Fibroblast of skin of abdomen (primary cell): ENCODE measurements around the gene FZD7.

Experiments
- DNase-seq: peaks from one replicate; pipeline ENCODE4 v3.0.0-alpha.2; 2013

The FZD7 gene

GRCh38 chr2:202014318-202014717 lies 19.3 kb upstream of the FZD7 start:
- no peak for DNase-seq

DNA sequence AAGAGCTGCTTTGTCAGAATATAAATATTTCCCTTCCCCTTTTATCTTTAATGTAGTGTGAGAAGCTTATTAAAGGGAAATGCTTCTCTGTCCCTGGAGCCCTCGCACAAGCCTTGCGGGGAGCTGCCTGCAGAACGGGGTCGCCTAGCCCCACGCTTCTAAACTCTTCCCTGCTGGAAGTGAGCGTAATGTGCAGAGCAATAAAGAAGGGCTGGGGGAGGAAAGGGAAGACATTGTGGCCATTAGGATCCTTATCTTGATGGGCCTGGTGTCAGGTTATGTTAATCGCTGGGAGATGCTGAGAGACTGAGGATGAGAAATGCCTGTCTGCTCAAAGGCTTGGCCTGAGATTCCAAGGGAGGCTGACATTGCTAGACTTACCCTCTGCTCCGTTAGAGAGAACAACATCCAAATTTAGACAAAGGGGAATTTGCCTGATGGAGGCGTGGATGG lies 18.9 kb upstream of the FZD7 start:
- no peak for DNase-seq

- no peak for DNase-seq
Observed at GRCh38 chr2:202015471-202015870, 18.2 kb upstream of the FZD7 start.

DNA sequence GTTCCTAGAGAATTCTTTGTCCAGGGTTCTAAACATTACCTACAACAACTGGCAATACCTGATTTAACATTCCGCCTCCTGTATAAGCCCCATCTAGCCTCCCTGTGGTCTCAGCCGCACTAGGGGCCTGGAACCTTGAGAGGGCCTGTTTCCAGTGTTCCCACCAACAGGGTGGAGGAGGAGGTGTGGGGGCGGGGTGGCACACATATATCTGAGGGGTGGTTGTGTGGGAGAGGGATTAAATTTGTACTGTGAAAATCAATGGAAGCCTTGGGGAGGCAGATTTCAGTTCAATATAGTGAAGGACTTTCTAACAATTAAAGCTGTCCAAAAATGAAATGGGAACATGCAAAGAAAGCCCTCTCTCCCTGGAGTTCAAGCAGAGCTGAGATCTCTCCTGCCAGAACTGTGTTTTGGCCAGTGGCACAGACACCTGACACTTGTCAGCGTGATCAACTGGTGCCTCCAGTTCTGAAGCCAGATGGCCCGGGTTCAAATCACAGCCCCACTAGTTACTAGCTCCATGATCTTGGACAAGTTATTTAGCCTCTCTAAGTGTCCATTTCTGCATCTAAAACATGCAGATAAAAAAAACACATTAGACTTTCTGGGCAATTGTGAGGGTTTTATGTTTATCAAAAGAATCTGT lies 17.0 kb upstream of the FZD7 start:
- DNase-seq = no peak

DNA sequence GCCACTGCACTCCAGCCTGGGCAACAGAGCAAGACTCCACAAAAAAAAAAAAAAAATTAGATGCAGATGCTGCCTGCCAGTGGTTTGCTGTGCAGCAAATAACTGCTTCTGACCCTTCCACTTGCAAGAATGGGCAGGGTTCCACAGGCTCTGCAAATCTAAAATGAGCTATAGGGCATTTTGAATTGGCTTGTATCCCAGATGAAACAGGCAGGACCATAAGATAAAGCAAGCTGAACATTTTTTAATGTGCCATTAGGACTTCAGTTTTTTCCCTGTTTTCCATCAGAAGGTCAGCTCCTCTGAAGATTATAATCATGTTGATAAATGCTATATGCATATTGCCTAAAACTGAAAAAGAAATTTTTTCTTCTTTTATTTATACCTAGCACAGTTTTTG lies 15.7 kb upstream of the FZD7 start:
- DNase-seq = no peak

GRCh38 chr2:202018950-202019349 lies 14.7 kb upstream of the FZD7 start:
- DNase-seq = no peak

DNA sequence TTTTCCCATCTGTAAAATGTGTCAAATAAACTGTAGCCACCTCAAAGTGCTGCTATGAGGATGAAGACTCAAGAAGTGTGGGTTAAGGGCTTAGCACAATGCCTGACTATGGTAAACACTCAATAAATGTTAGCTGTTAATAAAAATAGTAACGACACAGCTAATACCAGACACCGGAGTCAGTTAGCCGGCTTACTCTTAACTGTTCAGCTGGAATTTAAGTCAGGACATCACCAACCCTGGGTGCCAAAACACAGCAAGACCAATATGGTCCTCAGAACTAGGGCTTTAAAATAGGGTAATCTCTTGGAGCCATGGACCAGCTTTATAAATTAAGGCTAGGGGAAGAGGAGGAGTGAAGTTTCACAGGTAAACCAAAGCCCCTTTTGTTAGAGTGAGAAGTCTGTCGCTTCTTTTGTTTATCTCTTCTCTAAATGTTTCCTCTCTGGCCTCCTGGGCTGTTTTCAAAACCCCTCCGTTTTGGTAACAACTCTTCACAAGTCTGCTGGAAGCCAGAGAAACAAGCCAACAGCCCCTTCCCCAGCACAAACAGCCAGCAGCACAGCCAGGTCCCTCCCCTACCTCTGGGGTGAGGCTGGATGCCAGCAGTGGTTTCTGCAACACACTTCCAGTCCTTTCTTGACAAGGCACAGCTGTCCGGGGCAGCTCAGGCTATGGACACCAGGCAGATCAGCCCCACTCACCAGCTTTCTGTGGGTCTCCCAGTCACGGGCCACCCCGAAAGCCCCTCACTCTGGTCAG lies 13.8 kb upstream of the FZD7 start:
- no peak for DNase-seq

- DNase-seq = no peak
Observed at GRCh38 chr2:202022755-202023154, 10.9 kb upstream of the FZD7 start.

- no peak for DNase-seq
Observed at GRCh38 chr2:202023198-202023903, 10.3 kb upstream of the FZD7 start.

- no peak for DNase-seq
Observed at GRCh38 chr2:202023904-202024266, 9.8 kb upstream of the FZD7 start.

- DNase-seq = no peak
Observed at GRCh38 chr2:202024871-202025270, 8.8 kb upstream of the FZD7 start.

- DNase-seq = peak; percentile 54
Observed at GRCh38 chr2:202025816-202026215, 7.8 kb upstream of the FZD7 start.

- no peak for DNase-seq
Observed at GRCh38 chr2:202026507-202026906, 7.1 kb upstream of the FZD7 start.

GRCh38 chr2:202030691-202031090 lies 3.0 kb upstream of the FZD7 start:
- DNase-seq = peak; percentile 66

DNA sequence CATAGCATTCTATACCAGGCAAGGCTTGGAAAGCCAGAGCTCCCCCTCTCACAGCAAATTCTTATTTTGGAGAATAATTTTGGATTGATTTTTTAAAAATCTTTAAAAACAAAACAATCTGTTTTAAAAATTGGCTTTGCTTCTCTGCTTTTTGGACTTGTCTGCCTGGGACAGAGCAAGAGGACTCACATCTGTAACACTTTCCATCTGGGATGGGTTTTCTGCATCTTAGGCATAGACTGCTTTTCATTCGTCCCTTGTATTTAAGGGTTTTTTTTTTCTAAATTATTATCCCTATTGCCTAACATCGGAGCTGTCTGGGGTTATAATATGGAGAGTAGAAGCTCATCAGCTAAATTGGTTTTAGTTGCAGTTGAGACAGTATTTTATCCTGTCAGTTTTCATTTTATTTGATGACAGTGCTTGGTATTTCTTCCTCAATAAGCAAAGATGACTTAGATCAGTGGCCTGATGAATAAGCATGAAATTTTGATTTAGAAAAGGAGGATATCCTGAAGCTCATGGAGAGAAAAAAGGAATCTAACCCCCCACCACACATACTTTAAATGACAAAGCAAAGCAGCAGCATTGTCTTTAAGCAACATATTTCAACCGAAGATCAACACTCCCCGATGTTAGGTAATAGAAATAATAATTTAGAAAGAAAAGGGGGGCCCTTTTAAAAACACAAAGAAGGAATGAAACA lies 2.3 kb upstream of the FZD7 start:
- DNase-seq = peak; percentile 69

- peak; percentile 63 for DNase-seq
Observed at GRCh38 chr2:202032846-202033316, 774 bp upstream of the FZD7 start.

DNA sequence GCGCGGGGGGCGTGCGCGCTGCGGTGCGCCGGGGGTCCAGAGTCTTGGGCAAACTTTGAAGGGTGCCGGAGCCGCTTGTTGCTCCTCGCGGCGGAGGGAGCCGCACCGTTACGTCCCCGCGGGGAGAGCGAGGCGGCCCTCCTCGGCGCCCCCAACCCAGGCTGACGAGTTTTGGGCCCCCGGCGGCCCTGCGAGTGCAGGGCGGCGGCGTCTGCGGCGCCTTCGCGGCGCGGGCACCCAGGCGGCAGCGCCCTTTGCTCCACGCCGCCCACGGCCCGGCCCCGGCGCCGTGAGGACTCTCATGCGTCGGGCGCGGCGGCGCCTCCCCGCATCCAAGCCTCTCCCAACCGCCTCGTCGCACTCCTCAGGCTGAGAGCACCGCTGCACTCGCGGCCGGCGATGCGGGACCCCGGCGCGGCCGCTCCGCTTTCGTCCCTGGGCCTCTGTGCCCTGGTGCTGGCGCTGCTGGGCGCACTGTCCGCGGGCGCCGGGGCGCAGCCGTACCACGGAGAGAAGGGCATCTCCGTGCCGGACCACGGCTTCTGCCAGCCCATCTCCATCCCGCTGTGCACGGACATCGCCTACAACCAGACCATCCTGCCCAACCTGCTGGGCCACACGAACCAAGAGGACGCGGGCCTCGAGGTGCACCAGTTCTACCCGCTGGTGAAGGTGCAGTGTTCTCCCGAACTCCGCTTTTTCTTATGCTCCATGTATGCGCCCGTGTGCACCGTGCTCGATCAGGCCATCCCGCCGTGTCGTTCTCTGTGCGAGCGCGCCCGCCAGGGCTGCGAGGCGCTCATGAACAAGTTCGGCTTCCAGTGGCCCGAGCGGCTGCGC lies 814 bp downstream of the FZD7 start:
- no peak for DNase-seq

GRCh38 chr2:202035089-202035940 lies 1.7 kb downstream of the FZD7 start:
- peak; percentile 85 for DNase-seq

GRCh38 chr2:202035941-202036372 lies 2.3 kb downstream of the FZD7 start:
- no peak for DNase-seq

- DNase-seq = no peak
Observed at GRCh38 chr2:202036601-202037037, 3.0 kb downstream of the FZD7 start.

DNA sequence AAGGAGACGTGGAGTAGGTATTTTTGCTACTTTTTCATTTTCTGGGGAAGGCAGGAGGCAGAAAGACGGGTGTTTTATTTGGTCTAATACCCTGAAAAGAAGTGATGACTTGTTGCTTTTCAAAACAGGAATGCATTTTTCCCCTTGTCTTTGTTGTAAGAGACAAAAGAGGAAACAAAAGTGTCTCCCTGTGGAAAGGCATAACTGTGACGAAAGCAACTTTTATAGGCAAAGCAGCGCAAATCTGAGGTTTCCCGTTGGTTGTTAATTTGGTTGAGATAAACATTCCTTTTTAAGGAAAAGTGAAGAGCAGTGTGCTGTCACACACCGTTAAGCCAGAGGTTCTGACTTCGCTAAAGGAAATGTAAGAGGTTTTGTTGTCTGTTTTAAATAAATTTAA lies 3.4 kb downstream of the FZD7 start:
- peak; percentile 54 for DNase-seq
